ENCODE data around the gene ARMC10.
"Not testable (repeated sequence)": the region's sequence is repeated elsewhere in the genome, so short reads cannot be mapped to it uniquely, and the experiment has no call there.

Gene ARMC10

GRCh38 chr7:103068414-103069403 lies 6.2 kb upstream of the ARMC10 start:
- H3K4me3 ChIP-seq (ENCODE audit: control insufficient read depth, low read depth, low read length) = no peak overlapping the region
- TF ChIP-seq CTCF (IDR thresholded peaks at IDR 0.05; ENCODE audit: control insufficient read depth, insufficient read depth, low read depth, low read length, missing control alignments) = no peak
- no peak for DNase-seq (ENCODE audit: low read depth)

GRCh38 chr7:103071000-103071399 lies 3.9 kb upstream of the ARMC10 start:
- no peak overlapping the region for H3K4me3 ChIP-seq (ENCODE audit: control insufficient read depth, low read depth, low read length)
- no peak for DNase-seq (ENCODE audit: low read depth)
- TF ChIP-seq CTCF (IDR thresholded peaks at IDR 0.05; ENCODE audit: control insufficient read depth, insufficient read depth, low read depth, low read length, missing control alignments) = no peak

- peak overlapping the region; percentile 62 for H3K4me3 ChIP-seq (ENCODE audit: control insufficient read depth, low read depth, low read length)
- no peak for DNase-seq (ENCODE audit: low read depth)
- no peak for TF ChIP-seq CTCF (IDR thresholded peaks at IDR 0.05; ENCODE audit: control insufficient read depth, insufficient read depth, low read depth, low read length, missing control alignments)
Observed at GRCh38 chr7:103073989-103074518, 886 bp upstream of the ARMC10 start.

- peak overlapping the region; percentile 62 for H3K4me3 ChIP-seq (ENCODE audit: control insufficient read depth, low read depth, low read length)
- TF ChIP-seq CTCF (IDR thresholded peaks at IDR 0.05; ENCODE audit: control insufficient read depth, insufficient read depth, low read depth, low read length, missing control alignments) = no peak
- no peak for DNase-seq (ENCODE audit: low read depth)
Observed at GRCh38 chr7:103075337-103075918, 488 bp downstream of the ARMC10 start.

- no peak for TF ChIP-seq CTCF (IDR thresholded peaks at IDR 0.05; ENCODE audit: control insufficient read depth, insufficient read depth, low read depth, low read length, missing control alignments)
- DNase-seq (ENCODE audit: low read depth) = no peak
- no peak overlapping the region for H3K4me3 ChIP-seq (ENCODE audit: control insufficient read depth, low read depth, low read length)
Observed at GRCh38 chr7:103076764-103077163, 1.8 kb downstream of the ARMC10 start.

GRCh38 chr7:103077318-103077717 lies 2.4 kb downstream of the ARMC10 start:
- H3K4me3 ChIP-seq (ENCODE audit: control insufficient read depth, low read depth, low read length) = no peak overlapping the region
- no peak for TF ChIP-seq CTCF (IDR thresholded peaks at IDR 0.05; ENCODE audit: control insufficient read depth, insufficient read depth, low read depth, low read length, missing control alignments)
- DNase-seq (ENCODE audit: low read depth) = no peak

GRCh38 chr7:103078226-103078625 lies 3.3 kb downstream of the ARMC10 start:
- H3K4me3 ChIP-seq (ENCODE audit: control insufficient read depth, low read depth, low read length); DNase-seq (ENCODE audit: low read depth): not testable (repeated sequence)
